ENCODE results near the gene LTBP3.

LTBP3 gene

GRCh38 chr11:65557280-65558001 lies 718 bp downstream of the LTBP3 start:
- Histone ChIP-seq H2AFZ (ENCODE audit: low read length) (no peak overlapping the region), H3K36me3 (ENCODE audit: insufficient read depth, low read length) (no peaks in the 10 kb centered on the region), H3K27me3 (ENCODE audit: insufficient read depth, low read length, poor library complexity, severe bottlenecking) (no peaks in the 10 kb centered on the region), H4K20me1 (ENCODE audit: insufficient read depth, low read length, poor library complexity, severe bottlenecking) (no peaks in the 10 kb centered on the region), H3K4me2 (ENCODE audit: low read depth, low read length, poor library complexity, severe bottlenecking) (no peak overlapping the region), H3F3A (ENCODE audit: low read depth) (no peaks in the 10 kb centered on the region), H3K4me3 (ENCODE audit: low read length, poor library complexity, severe bottlenecking) (no peak overlapping the region), H3K9me2 (replicated peaks; ENCODE audit: low read depth, low read length) (no peaks in the 10 kb centered on the region), H3K9me3 (ENCODE audit: insufficient read depth, low read depth, low read length) (no peaks in the 10 kb centered on the region), H3K4me1 (ENCODE audit: insufficient read depth, low read length, poor library complexity, severe bottlenecking) (peaks cover 30% of the 10 kb centered on the region), H3K9ac (ENCODE audit: low read depth, low read length, poor library complexity, severe bottlenecking) (no peak overlapping the region), H3K79me2 (ENCODE audit: insufficient read depth, low read length) (no peaks in the 10 kb centered on the region)
- TF ChIP-seq CTCF (conservative IDR thresholded peaks at IDR 0.05; ENCODE audit: low read length) = no peak
- TF ChIP-seq EZH2phosphoT487 (IDR thresholded peaks at IDR 0.05; ENCODE audit: borderline replicate concordance) = no peak

- TF ChIP-seq CTCF (conservative IDR thresholded peaks at IDR 0.05; ENCODE audit: low read length) = no peak
- TF ChIP-seq EZH2phosphoT487 (IDR thresholded peaks at IDR 0.05; ENCODE audit: borderline replicate concordance) = no peak
- H3K9ac ChIP-seq (ENCODE audit: low read depth, low read length, poor library complexity, severe bottlenecking) = no peak overlapping the region
- no peaks in the 10 kb centered on the region for H3F3A ChIP-seq (ENCODE audit: low read depth)
- H4K20me1 ChIP-seq (ENCODE audit: insufficient read depth, low read length, poor library complexity, severe bottlenecking) = no peaks in the 10 kb centered on the region
- no peak overlapping the region for H3K4me3 ChIP-seq (ENCODE audit: low read length, poor library complexity, severe bottlenecking)
- H3K36me3 ChIP-seq (ENCODE audit: insufficient read depth, low read length) = no peaks in the 10 kb centered on the region
- no peaks in the 10 kb centered on the region for H3K9me3 ChIP-seq (ENCODE audit: insufficient read depth, low read depth, low read length)
- H3K4me2 ChIP-seq (ENCODE audit: low read depth, low read length, poor library complexity, severe bottlenecking) = no peak overlapping the region
- H2AFZ ChIP-seq (ENCODE audit: low read length) = no peak overlapping the region
- peaks cover 37% of the 10 kb centered on the region for H3K4me1 ChIP-seq (ENCODE audit: insufficient read depth, low read length, poor library complexity, severe bottlenecking)
- no peaks in the 10 kb centered on the region for H3K9me2 ChIP-seq (replicated peaks; ENCODE audit: low read depth, low read length)
- H3K27me3 ChIP-seq (ENCODE audit: insufficient read depth, low read length, poor library complexity, severe bottlenecking) = no peaks in the 10 kb centered on the region
- H3K79me2 ChIP-seq (ENCODE audit: insufficient read depth, low read length) = no peaks in the 10 kb centered on the region
Observed at GRCh38 chr11:65556470-65557279, 1.5 kb downstream of the LTBP3 start.

- Histone ChIP-seq H3K4me3 (ENCODE audit: low read length, poor library complexity, severe bottlenecking) (no peak overlapping the region), H3K4me1 (ENCODE audit: insufficient read depth, low read length, poor library complexity, severe bottlenecking) (peaks cover 41% of the 10 kb centered on the region), H3K27me3 (ENCODE audit: insufficient read depth, low read length, poor library complexity, severe bottlenecking) (no peaks in the 10 kb centered on the region), H3K9me2 (replicated peaks; ENCODE audit: low read depth, low read length) (no peaks in the 10 kb centered on the region), H3K4me2 (ENCODE audit: low read depth, low read length, poor library complexity, severe bottlenecking) (no peak overlapping the region), H3K9me3 (ENCODE audit: insufficient read depth, low read depth, low read length) (no peaks in the 10 kb centered on the region), H2AFZ (ENCODE audit: low read length) (no peak overlapping the region), H3K9ac (ENCODE audit: low read depth, low read length, poor library complexity, severe bottlenecking) (no peak overlapping the region), H3F3A (ENCODE audit: low read depth) (no peaks in the 10 kb centered on the region), H3K79me2 (ENCODE audit: insufficient read depth, low read length) (no peaks in the 10 kb centered on the region), H4K20me1 (ENCODE audit: insufficient read depth, low read length, poor library complexity, severe bottlenecking) (no peaks in the 10 kb centered on the region), H3K36me3 (ENCODE audit: insufficient read depth, low read length) (no peaks in the 10 kb centered on the region)
- TF ChIP-seq CTCF (conservative IDR thresholded peaks at IDR 0.05; ENCODE audit: low read length) (no peak), EZH2phosphoT487 (IDR thresholded peaks at IDR 0.05; ENCODE audit: borderline replicate concordance) (no peak)
Observed at GRCh38 chr11:65555693-65556231, 2.4 kb downstream of the LTBP3 start.
